ENCODE results near the gene EFCAB11. TPM values are rescaled to one million over a fixed set of nuclear protein-coding genes. Genes with fewer than 3 reads are reported as not detected.

The EFCAB11 gene
- 10 to 100 TPM in 1 of 2 experiments, 1 to 10 TPM in 1; 9.2 to 11.6 TPM for total RNA-seq

- ATAC-seq (ENCODE audit: low read depth), result peak; percentile 82
- peak; percentile 91 for DNase-seq
- POLR2A ChIA-PET, result interaction anchor here (0.7 to 3.0 kb wide), 2 partner anchors 232 to 429 kb away, joined by 3 to 13 read pairs; no protein-coding TSS in a partner anchor
- Mint-ChIP-seq H3K4me1 (peaks cover 28% of the 10 kb centered on the region), H3K4me3 (peak within 1 kb of the TSS; percentile 94), H3K27ac (peak within 1 kb of the TSS; percentile 87), H3K27me3 (no peaks in the 10 kb centered on the region), H3K36me3 (peaks cover 25% of the 10 kb centered on the region), H3K9me3 (no peaks in the 10 kb centered on the region)
Observed at GRCh38 chr14:89954070-89955021, at the start of gene EFCAB11. TSS of gene EFCAB11 (minus strand) at chr14:89954730. CDS start at chr14:89954660, 70 bp downstream.

- no peaks in the 10 kb centered on the region for H3K9me3 Mint-ChIP-seq
- POLR2A ChIA-PET, result no interaction called here
- peaks cover 2% of the 10 kb centered on the region for H3K4me1 Mint-ChIP-seq
- H3K27me3 Mint-ChIP-seq, result no peaks in the 10 kb centered on the region
- no peak overlapping the region for H3K4me3 Mint-ChIP-seq
- no peak for DNase-seq
- H3K27ac Mint-ChIP-seq, result no peak overlapping the region
- peaks cover 35% of the 10 kb centered on the region for H3K36me3 Mint-ChIP-seq
- ATAC-seq (ENCODE audit: low read depth), result no peak
Observed at GRCh38 chr14:90003526-90004307, 49.2 kb upstream of the EFCAB11 start.

GRCh38 chr14:90000935-90001334 is 46.4 kb upstream of the EFCAB11 start:
- H3K27ac Mint-ChIP-seq, result no peak overlapping the region
- H3K9me3 Mint-ChIP-seq, result no peaks in the 10 kb centered on the region
- peaks cover 40% of the 10 kb centered on the region for H3K36me3 Mint-ChIP-seq
- POLR2A ChIA-PET, result no interaction called here
- H3K4me1 Mint-ChIP-seq, result peaks cover 4% of the 10 kb centered on the region
- no peak for DNase-seq
- ATAC-seq (ENCODE audit: low read depth), result no peak
- no peak overlapping the region for H3K4me3 Mint-ChIP-seq
- H3K27me3 Mint-ChIP-seq, result no peaks in the 10 kb centered on the region

GRCh38 chr14:89996963-89997362 is 42.4 kb upstream of the EFCAB11 start:
- DNase-seq, result no peak
- Mint-ChIP-seq H3K4me3 (no peak overlapping the region), H3K27ac (no peak overlapping the region), H3K36me3 (peaks cover 34% of the 10 kb centered on the region), H3K4me1 (peaks cover 2% of the 10 kb centered on the region), H3K9me3 (no peaks in the 10 kb centered on the region), H3K27me3 (no peaks in the 10 kb centered on the region)
- POLR2A ChIA-PET, result no interaction called here
- no peak for ATAC-seq (ENCODE audit: low read depth)

- Mint-ChIP-seq H3K27ac (no peak overlapping the region), H3K9me3 (no peaks in the 10 kb centered on the region), H3K4me3 (no peak overlapping the region), H3K4me1 (no peaks in the 10 kb centered on the region), H3K27me3 (no peaks in the 10 kb centered on the region), H3K36me3 (peaks cover 29% of the 10 kb centered on the region)
- POLR2A ChIA-PET, result no interaction called here
- ATAC-seq (ENCODE audit: low read depth) (no peak), DNase-seq (no peak)
Observed at GRCh38 chr14:89992273-89992672, 37.7 kb upstream of the EFCAB11 start.

- H3K36me3 Mint-ChIP-seq, result peaks cover 18% of the 10 kb centered on the region
- no peaks in the 10 kb centered on the region for H3K27me3 Mint-ChIP-seq
- no peak overlapping the region for H3K27ac Mint-ChIP-seq
- ATAC-seq (ENCODE audit: low read depth) (no peak), DNase-seq (no peak)
- no peaks in the 10 kb centered on the region for H3K9me3 Mint-ChIP-seq
- H3K4me1 Mint-ChIP-seq, result no peaks in the 10 kb centered on the region
- H3K4me3 Mint-ChIP-seq, result no peak overlapping the region
- POLR2A ChIA-PET, result no interaction called here
Observed at GRCh38 chr14:89990623-89991275, 36.2 kb upstream of the EFCAB11 start.

GRCh38 chr14:89990218-89990617 is 35.7 kb upstream of the EFCAB11 start:
- Mint-ChIP-seq H3K27me3 (no peaks in the 10 kb centered on the region), H3K9me3 (no peaks in the 10 kb centered on the region), H3K36me3 (peaks cover 15% of the 10 kb centered on the region), H3K4me1 (no peaks in the 10 kb centered on the region), H3K4me3 (no peak overlapping the region), H3K27ac (no peak overlapping the region)
- DNase-seq, result no peak
- ATAC-seq (ENCODE audit: low read depth), result no peak
- POLR2A ChIA-PET, result no interaction called here

GRCh38 chr14:89988787-89989186 is 34.3 kb upstream of the EFCAB11 start:
- no peaks in the 10 kb centered on the region for H3K9me3 Mint-ChIP-seq
- peaks cover 21% of the 10 kb centered on the region for H3K36me3 Mint-ChIP-seq
- POLR2A ChIA-PET, result no interaction called here
- H3K4me3 Mint-ChIP-seq, result no peak overlapping the region
- no peaks in the 10 kb centered on the region for H3K4me1 Mint-ChIP-seq
- ATAC-seq (ENCODE audit: low read depth), result no peak
- H3K27me3 Mint-ChIP-seq, result no peaks in the 10 kb centered on the region
- no peak for DNase-seq
- H3K27ac Mint-ChIP-seq, result no peak overlapping the region

GRCh38 chr14:89987161-89987475 is 32.6 kb upstream of the EFCAB11 start:
- Mint-ChIP-seq H3K4me3 (no peak overlapping the region), H3K36me3 (peaks cover 18% of the 10 kb centered on the region), H3K27me3 (no peaks in the 10 kb centered on the region), H3K27ac (no peak overlapping the region), H3K9me3 (no peaks in the 10 kb centered on the region), H3K4me1 (no peaks in the 10 kb centered on the region)
- ATAC-seq (ENCODE audit: low read depth) (no peak), DNase-seq (no peak)
- POLR2A ChIA-PET, result interaction anchor here (0.6 to 0.8 kb wide), 2 partner anchors 32 to 35 kb away, joined by 3 read pairs; partner anchors contain the start of gene TDP1

- Mint-ChIP-seq H3K36me3 (peaks cover 18% of the 10 kb centered on the region), H3K4me1 (no peaks in the 10 kb centered on the region), H3K27ac (no peak overlapping the region), H3K9me3 (no peaks in the 10 kb centered on the region), H3K4me3 (no peak overlapping the region), H3K27me3 (no peaks in the 10 kb centered on the region)
- POLR2A ChIA-PET, result no interaction called here
- DNase-seq (no peak), ATAC-seq (ENCODE audit: low read depth) (no peak)
Observed at GRCh38 chr14:89986462-89987160, 32.1 kb upstream of the EFCAB11 start.

- POLR2A ChIA-PET, result no interaction called here
- no peak for ATAC-seq (ENCODE audit: low read depth)
- DNase-seq, result no peak
- H3K4me3 Mint-ChIP-seq, result no peak overlapping the region
- H3K4me1 Mint-ChIP-seq, result no peaks in the 10 kb centered on the region
- no peaks in the 10 kb centered on the region for H3K9me3 Mint-ChIP-seq
- H3K27ac Mint-ChIP-seq, result no peak overlapping the region
- no peaks in the 10 kb centered on the region for H3K27me3 Mint-ChIP-seq
- H3K36me3 Mint-ChIP-seq, result peaks cover 16% of the 10 kb centered on the region
Observed at GRCh38 chr14:89983375-89983774, 28.8 kb upstream of the EFCAB11 start.

- H3K27ac Mint-ChIP-seq, result no peak overlapping the region
- no peak for DNase-seq
- no peaks in the 10 kb centered on the region for H3K27me3 Mint-ChIP-seq
- POLR2A ChIA-PET, result no interaction called here
- H3K36me3 Mint-ChIP-seq, result peaks cover 5% of the 10 kb centered on the region
- no peaks in the 10 kb centered on the region for H3K9me3 Mint-ChIP-seq
- ATAC-seq (ENCODE audit: low read depth), result no peak
- H3K4me1 Mint-ChIP-seq, result no peaks in the 10 kb centered on the region
- no peak overlapping the region for H3K4me3 Mint-ChIP-seq
Observed at GRCh38 chr14:89978656-89979055, 24.1 kb upstream of the EFCAB11 start.

GRCh38 chr14:89977668-89978067 is 23.1 kb upstream of the EFCAB11 start:
- ATAC-seq (ENCODE audit: low read depth) (no peak), DNase-seq (no peak)
- Mint-ChIP-seq H3K4me3 (no peak overlapping the region), H3K4me1 (no peaks in the 10 kb centered on the region), H3K9me3 (no peaks in the 10 kb centered on the region), H3K27ac (no peak overlapping the region), H3K36me3 (peaks cover 5% of the 10 kb centered on the region), H3K27me3 (no peaks in the 10 kb centered on the region)
- POLR2A ChIA-PET, result interaction anchor here (0.9 kb wide), 1 partner anchor 21 kb away, joined by 3 read pairs; no protein-coding TSS in a partner anchor
